Superior temporal gyrus (tissue), 1 donor: ENCODE data around the gene KCNJ6.
"Not testable (repeated sequence)": the region's sequence is repeated elsewhere in the genome, so short reads cannot be mapped to it uniquely, and the experiment has no call there.

Experiments
- DNase-seq: peaks from one replicate; pipeline ENCODE4 v3.0.0-alpha.2; 2016; ENCODE audit errors: extremely low spot score

The KCNJ6 gene

GRCh38 chr21:37647781-37648180 is 268.5 kb downstream of the KCNJ6 start:
- DNase-seq: no peak

GRCh38 chr21:37646761-37647160 is 269.5 kb downstream of the KCNJ6 start:
- not testable (repeated sequence) for DNase-seq

- no peak for DNase-seq
These were observed 270.4 kb downstream of the KCNJ6 start for GRCh38 chr21:37645848-37646247.

DNA sequence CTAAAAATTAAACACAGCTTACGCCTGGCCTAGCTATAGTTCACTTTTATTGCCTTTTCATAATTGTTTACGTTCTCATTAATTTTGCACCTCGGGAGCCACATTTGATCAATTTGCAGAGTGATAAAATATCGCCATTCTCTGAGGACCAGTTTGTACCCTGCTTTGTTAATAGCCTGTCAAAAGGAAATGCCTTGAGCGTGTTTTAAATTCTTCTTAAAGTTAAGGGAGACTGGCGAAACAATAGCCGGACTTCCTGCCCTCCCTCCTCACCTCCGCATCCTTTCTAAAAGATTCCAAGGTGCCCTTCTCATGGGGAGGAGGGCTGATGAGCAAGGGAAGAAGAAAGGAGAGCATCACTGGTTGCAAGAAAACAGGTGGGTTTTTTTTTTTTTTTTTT is 271.6 kb downstream of the KCNJ6 start:
- DNase-seq: no peak

DNA sequence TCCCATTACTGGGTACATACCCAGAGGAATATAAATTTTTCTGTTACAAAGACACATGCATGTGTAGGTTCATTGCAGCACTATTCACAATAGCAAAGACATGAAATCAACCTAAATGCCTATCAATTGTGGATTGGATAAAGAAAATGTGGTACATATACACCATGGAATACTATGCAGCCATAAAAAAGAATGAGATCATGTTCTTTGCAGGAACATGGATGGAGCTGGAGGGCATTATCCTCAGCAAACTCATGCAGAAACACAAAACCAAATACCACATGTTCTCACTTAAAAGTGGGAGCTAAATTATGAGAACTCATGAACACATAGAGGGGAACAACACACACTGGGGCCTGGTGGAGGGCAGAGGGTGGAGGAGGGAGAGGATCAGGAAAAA is 272.4 kb downstream of the KCNJ6 start:
- DNase-seq: not testable (repeated sequence)

GRCh38 chr21:37642493-37642892 is 273.8 kb downstream of the KCNJ6 start:
- DNase-seq: no peak

- no peak for DNase-seq
These were observed 276.5 kb downstream of the KCNJ6 start for GRCh38 chr21:37639756-37640155.

DNA sequence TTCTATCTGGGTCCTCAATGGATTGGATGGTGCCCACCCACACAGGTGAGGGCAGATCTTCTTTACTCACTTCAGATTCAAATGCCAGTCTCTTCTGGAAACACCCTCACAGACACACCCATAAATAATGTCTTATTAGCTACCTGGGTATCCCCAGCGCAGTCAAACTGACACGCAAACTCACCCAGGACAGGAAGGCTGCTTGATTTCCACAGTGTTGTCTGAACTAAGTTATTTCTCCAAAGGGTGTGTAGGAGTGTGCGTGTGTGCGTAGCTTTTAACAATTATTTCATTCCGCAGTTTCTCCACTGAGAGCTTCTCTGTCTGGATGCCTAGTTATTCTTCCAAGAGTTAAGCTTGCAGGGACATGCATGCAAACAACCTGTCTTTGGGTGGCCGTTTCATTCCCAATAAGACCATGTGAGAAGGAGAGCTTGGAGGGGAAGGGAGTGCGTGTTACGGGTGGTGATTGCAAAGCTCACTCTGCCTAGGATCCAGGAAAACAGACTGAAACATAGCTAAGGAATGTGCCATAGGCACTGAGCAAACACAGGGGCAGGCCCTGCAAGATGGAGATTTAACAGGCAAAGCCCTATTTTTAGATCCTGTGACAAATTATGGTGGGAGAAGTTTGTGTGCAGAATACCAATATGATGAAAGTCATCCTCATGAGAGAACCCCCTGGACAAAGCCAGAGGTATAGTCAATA is 280.0 kb downstream of the KCNJ6 start:
- no peak for DNase-seq

DNA sequence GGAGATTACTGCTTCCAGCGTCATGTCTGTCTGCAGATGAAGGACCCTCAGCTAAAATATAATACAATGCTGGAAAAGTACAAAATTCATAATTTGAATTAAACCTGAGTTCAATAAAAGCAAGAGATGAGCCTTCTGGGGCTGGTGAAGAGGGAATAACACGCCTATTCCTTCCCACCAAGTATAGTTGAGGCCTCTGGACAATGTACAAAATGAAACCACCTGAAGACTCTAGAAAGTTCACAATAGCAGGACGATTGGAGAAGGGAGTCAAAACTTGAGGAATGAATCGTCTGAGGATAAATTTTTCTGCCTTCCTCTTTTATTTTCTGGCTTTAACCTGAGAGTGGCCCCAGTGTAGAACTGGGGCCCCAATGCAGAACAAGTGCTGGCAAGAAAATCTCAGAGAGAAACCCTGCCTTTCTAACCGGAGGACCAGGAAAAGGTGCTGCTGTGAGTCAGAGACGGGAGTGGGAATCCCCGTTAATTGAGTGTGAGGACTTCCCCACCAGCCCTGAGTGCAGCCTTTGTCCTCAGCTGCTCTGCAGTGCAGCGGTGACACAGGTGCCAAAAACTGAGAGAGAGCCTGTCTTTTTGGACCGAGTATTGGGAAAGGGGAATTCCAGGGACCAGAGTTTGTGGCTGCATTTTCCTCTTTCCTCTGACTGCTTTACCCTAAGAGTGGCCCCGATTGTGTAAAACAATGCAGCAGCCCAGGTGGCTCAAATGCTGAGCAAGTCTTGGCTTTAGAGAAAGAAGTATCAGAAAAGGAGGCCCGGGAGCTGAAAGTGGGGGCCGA is 284.7 kb downstream of the KCNJ6 start:
- DNase-seq: no peak

GRCh38 chr21:37630872-37631271 is 285.4 kb downstream of the KCNJ6 start:
- no peak for DNase-seq

DNA sequence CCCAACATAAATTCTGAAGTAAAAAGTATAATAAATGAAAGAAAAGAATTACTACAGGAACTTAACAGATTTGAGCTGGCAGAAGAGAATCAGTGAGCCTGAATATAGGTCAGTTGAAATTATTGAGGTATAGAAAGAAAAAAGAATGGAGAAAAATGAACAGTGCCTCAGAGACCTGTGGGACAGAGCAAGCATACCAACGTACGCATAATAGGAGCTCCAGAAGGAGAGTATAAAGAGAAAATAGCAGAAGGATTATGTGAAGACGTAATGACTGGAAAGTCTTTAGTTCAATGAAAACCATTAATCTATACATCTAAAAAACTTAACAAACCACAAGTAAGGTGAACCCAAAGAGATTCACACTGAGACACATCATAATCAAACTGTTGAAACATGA is 287.9 kb downstream of the KCNJ6 start:
- DNase-seq: no peak

- no peak for DNase-seq
These were observed 288.7 kb downstream of the KCNJ6 start for GRCh38 chr21:37627561-37627960.

DNA sequence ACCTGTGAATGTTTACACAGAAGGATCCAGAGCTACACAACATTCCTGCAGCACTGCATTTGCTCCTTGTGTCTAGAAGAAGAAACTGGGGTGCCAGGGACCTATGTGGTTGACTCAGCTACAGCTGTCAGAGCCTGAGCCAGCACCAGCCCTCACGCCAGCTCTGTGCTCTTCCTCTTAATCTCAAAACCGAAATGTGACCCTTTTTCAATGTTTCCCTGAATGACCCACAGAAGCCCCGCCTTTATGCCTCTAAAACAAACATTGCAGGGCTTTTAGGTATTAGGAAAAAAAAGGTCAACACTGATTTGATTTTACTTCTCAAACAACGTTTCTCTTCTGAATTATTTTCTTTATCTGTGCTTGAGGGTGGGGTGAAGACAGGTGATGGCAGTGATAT is 289.2 kb downstream of the KCNJ6 start:
- no peak for DNase-seq

GRCh38 chr21:37626320-37626719 is 289.9 kb downstream of the KCNJ6 start:
- no peak for DNase-seq

DNA sequence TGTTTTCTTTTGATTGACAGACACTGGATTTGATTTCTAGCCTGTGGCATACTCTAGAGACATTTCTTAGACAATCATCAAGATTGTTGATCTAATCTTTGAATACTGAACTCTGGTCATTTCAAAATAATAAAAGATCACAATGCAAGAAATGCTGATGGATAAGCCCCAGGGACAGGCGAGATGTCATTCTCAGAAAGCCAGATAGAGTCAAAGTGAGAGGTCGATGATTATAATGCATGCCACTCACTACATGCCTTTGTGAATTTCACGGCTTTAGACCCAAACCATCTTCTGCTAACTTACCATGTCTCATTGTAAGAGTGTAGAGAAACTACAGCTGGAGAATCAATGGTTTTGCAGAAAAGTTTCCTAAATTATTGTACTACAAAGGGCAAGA is 292.6 kb downstream of the KCNJ6 start:
- no peak for DNase-seq

GRCh38 chr21:37623183-37623582 is 293.1 kb downstream of the KCNJ6 start:
- no peak for DNase-seq

GRCh38 chr21:37622755-37623154 is 293.5 kb downstream of the KCNJ6 start:
- no peak for DNase-seq

DNA sequence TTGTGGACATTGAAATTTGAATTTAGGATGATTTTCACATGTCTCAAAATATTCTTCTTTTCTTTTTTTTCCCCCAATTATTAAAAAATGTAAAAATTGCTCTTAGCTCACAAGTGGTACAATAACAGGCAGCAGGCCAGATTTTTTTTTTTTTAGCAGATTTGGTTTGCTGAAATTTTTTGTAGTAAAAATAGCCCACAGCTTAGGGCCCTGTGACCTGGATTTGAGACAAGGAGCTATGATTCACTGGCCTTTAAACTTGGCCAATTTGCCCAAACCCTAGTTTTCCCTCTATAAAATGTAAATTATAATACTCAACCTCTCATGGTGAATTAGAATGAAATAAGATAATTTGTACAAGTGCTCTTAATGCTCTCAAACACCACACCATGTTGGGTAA is 295.9 kb downstream of the KCNJ6 start:
- DNase-seq: no peak

GRCh38 chr21:37619464-37619974 is 296.7 kb downstream of the KCNJ6 start:
- no peak for DNase-seq

DNA sequence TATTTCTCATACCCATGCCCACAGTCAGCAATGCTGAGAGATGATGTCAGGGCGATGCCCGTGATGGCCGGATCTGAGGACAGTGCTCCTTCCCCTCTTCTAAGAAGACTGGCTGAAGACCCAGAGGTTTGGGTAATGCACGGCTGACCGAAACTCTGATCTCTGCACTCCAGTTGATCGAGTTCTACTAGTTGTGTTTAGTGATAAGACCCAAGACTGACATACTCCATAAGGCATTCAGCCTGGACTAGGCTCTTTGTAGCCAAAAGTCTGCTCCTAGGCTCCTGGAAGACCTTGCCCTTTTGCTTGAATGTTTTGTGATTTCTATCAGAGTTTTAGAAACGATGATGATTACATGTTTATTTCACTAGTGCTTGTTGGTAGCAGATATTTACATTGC is 298.2 kb downstream of the KCNJ6 start:
- DNase-seq: no peak

DNA sequence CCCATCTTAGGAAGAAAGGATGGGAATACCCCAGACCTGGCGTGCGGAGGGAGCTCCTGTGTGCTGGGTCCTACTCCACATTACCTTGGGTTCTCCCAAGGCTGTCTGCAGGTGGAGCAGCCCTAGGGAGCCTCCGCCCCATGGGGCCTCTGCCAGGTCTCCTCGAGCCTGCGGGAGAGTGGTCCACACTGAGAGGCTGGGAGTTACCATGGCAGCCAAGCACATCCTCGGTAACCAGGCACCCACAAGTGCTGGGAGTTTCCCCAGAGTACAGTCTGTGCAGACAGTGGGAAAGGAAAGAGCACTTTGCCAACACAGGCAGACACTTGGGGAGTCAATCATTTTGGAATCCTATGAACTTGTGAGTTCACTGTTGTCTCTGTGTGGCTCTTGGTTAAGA is 300.3 kb downstream of the KCNJ6 start:
- DNase-seq: no peak

DNA sequence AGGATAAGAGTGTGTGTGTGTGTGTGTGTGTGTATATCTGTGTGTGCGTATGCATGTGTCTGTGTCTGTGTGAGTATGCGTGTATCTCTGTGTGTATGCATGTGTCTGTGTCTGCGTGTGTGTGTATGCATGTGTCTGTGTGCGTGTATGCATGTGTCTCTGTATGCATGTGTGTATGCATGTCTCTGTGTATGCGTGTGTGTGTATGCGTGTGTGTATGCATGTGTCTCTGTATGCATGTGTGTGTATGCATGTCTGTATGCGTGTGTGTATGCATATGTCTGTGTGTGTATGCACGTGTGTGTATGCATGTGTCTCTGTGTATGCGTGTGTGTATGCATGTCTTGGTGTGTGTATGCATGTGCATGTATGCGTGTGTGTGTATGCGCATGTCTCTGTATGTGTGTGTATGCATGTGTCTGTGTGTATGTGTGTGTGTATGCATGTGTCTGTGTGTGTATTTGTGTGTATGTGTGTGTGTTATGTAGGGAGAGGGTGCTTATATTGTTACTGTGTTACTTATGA is 301.8 kb downstream of the KCNJ6 start:
- DNase-seq: no peak

DNA sequence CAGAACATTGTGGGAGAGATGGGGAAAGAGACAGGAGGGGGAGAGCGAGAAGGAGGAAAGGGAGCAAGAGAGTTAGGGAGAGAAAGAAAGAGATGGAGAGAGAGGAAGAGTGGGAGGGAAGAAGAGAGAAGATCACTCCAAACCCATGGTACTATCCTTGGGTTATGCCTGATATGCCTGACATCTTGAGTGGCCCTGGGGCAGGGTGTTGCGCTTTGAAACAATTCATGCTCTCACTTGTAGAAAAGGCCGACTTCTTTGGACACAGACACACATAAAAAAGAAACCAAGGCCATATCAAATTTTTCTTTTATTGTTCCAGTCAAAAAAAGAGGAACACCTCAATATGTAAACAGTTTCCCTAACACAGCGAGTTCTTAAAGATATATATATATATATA is 309.2 kb downstream of the KCNJ6 start:
- DNase-seq: no peak
